ENCODE measurements around the gene PDE3A. TPM values are rescaled to one million over a fixed set of nuclear protein-coding genes. Genes with fewer than 3 reads are reported as not detected.

PDE3A gene
- polyA plus RNA-seq, 3 donors, result 0.10 TPM; not detected in 2

GRCh38 chr12:20592556-20592955, 224.2 kb downstream of the PDE3A start:
- no peak overlapping the region for H3K4me2 ChIP-seq (replicated peaks; ENCODE audit: extremely low read depth, low read length, poor library complexity, severe bottlenecking)
- 92% methylated on average over 2 of the region's 2 CpGs for WGBS (ENCODE audit: insufficient coverage)
- no peaks in the 10 kb centered on the region for H3K27me3 Mint-ChIP-seq (ENCODE audit: low read depth in 3 of 3)
- no peak overlapping the region for H3K4me3 Mint-ChIP-seq
- no peaks in the 10 kb centered on the region for H3K4me1 Mint-ChIP-seq
- no peaks in the 10 kb centered on the region for H3K36me3 Mint-ChIP-seq
- no peak for DNase-seq
- H3K79me2 ChIP-seq (ENCODE audit: insufficient read depth, low read length), result no peaks in the 10 kb centered on the region
- intact Hi-C loops (cut with micrococcal nuclease), result no loop called here
- H3K27me3 ChIP-seq (ENCODE audit: control insufficient read depth in 2 of 2, insufficient read depth in 2 of 2, low read length in 2 of 2), result no peaks in the 10 kb centered on the region
- H4K20me1 ChIP-seq (ENCODE audit: insufficient read depth, low read length), result no peaks in the 10 kb centered on the region
- H3K9me3 Mint-ChIP-seq, result peaks cover 0 to 4% (median 0%) of the 10 kb centered on the region in 7 donors
- TF ChIP-seq CTCF (IDR thresholded peaks at IDR 0.05), result no peak
- H3K4me1 ChIP-seq (ENCODE audit: control insufficient read depth in 1 of 2, insufficient read depth in 2 of 2, low read length in 2 of 2), result no peaks in the 10 kb centered on the region
- H3K27ac ChIP-seq (ENCODE audit: low read depth in 1 of 2, low read length in 2 of 2), result no peak overlapping the region
- H3K9ac ChIP-seq (ENCODE audit: insufficient read depth, low read length, poor library complexity, severe bottlenecking), result no peak overlapping the region
- H3K36me3 ChIP-seq (replicated peaks in 1 of 2; ENCODE audit: control insufficient read depth in 1 of 2, insufficient read depth in 2 of 2, low read length in 2 of 2), result no peaks in the 10 kb centered on the region
- no peak overlapping the region for H3K4me3 ChIP-seq (replicated peaks in 1 of 3; ENCODE audit: low read depth in 2 of 3, low read length in 3 of 3)
- H2AFZ ChIP-seq (ENCODE audit: insufficient read depth, low read depth, low read length, poor library complexity, severe bottlenecking), result no peak overlapping the region
- no peak overlapping the region for H3K27ac Mint-ChIP-seq
- H3K9me3 ChIP-seq (replicated peaks in 1 of 2; ENCODE audit: control insufficient read depth in 1 of 2, insufficient read depth in 1 of 2, low read length in 2 of 2), result peaks cover 0 to 2% of the 10 kb centered on the region in 2 donors

DNA sequence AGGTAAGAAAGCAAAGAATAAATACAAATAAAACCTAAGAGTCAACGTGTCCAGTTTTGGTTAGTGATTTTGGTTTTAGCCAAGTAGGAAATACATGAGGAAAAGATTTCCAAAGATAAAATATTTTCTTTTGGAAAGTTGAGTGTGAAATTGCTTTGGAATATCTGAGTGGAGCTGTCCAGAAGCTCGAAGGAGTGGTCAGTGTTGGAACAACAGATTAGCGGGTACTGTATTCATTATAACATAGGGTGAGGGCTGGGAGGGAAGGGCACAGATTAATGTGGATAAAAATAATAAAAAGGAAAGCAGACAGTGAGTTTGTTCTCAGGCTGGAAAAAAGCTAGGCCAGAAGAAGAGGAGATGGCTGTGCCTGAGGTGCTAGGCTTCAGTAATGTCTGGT, 225.3 kb downstream of the PDE3A start:
- Histone ChIP-seq H3K27me3 (ENCODE audit: control insufficient read depth in 2 of 2, insufficient read depth in 2 of 2, low read length in 2 of 2) (no peaks in the 10 kb centered on the region), H2AFZ (ENCODE audit: insufficient read depth, low read depth, low read length, poor library complexity, severe bottlenecking) (no peak overlapping the region), H3K4me2 (replicated peaks; ENCODE audit: extremely low read depth, low read length, poor library complexity, severe bottlenecking) (no peak overlapping the region), H3K4me3 (replicated peaks in 1 of 3; ENCODE audit: low read depth in 2 of 3, low read length in 3 of 3) (no peak overlapping the region), H3K79me2 (ENCODE audit: insufficient read depth, low read length) (no peaks in the 10 kb centered on the region), H3K4me1 (ENCODE audit: control insufficient read depth in 1 of 2, insufficient read depth in 2 of 2, low read length in 2 of 2) (no peaks in the 10 kb centered on the region), H3K9me3 (replicated peaks in 1 of 2; ENCODE audit: control insufficient read depth in 1 of 2, insufficient read depth in 1 of 2, low read length in 2 of 2) (peaks cover 0 to under 1% of the 10 kb centered on the region in 2 donors), H4K20me1 (ENCODE audit: insufficient read depth, low read length) (no peaks in the 10 kb centered on the region), H3K9ac (ENCODE audit: insufficient read depth, low read length, poor library complexity, severe bottlenecking) (no peak overlapping the region), H3K27ac (ENCODE audit: low read depth in 1 of 2, low read length in 2 of 2) (no peak overlapping the region), H3K36me3 (replicated peaks in 1 of 2; ENCODE audit: control insufficient read depth in 1 of 2, insufficient read depth in 2 of 2, low read length in 2 of 2) (no peaks in the 10 kb centered on the region)
- no peaks in the 10 kb centered on the region for H3K4me1 Mint-ChIP-seq
- H3K9me3 Mint-ChIP-seq, result peaks cover 0 to 3% (median 0%) of the 10 kb centered on the region in 7 donors
- H3K4me3 Mint-ChIP-seq, result no peak overlapping the region
- DNase-seq, result no peak
- H3K36me3 Mint-ChIP-seq, result no peaks in the 10 kb centered on the region
- intact Hi-C loops (cut with micrococcal nuclease), result no loop called here
- H3K27me3 Mint-ChIP-seq (ENCODE audit: low read depth in 3 of 3), result no peaks in the 10 kb centered on the region
- no peak for TF ChIP-seq CTCF (IDR thresholded peaks at IDR 0.05)
- no peak overlapping the region for H3K27ac Mint-ChIP-seq
- WGBS (ENCODE audit: insufficient coverage), result 100% methylated on average over 2 of the region's 3 CpGs

Data from CD14-positive monocyte (primary cell).